Prostate gland (tissue), 2 donors: Measurements from ENCODE around the gene RANBP6.

Experiments
- POLR2A ChIP-seq: fragments of 450-650 bp; IDR thresholded peaks from one replicate; pipeline ENCODE4 v1.6.1; 2016; ENCODE audit warnings: antibody characterized with exemption, mild to moderate bottlenecking
- TF ChIP-seq, protein P1 (sequence below), 4 experiments: fragments of 200-600 bp in 2 of 4; fragments of 450-650 bp in 2 of 4; sonication (generic) in 2 of 4; IDR thresholded peaks; 1 replicate in 3 of 4; 2 replicates in 1 of 4; pipeline ENCODE4 v1.5.1; 2016 to 2019; ENCODE audit warnings: antibody characterized with exemption in 4 of 4, mild to moderate bottlenecking in 2 of 4, moderate library complexity in 2 of 4

DNA sequence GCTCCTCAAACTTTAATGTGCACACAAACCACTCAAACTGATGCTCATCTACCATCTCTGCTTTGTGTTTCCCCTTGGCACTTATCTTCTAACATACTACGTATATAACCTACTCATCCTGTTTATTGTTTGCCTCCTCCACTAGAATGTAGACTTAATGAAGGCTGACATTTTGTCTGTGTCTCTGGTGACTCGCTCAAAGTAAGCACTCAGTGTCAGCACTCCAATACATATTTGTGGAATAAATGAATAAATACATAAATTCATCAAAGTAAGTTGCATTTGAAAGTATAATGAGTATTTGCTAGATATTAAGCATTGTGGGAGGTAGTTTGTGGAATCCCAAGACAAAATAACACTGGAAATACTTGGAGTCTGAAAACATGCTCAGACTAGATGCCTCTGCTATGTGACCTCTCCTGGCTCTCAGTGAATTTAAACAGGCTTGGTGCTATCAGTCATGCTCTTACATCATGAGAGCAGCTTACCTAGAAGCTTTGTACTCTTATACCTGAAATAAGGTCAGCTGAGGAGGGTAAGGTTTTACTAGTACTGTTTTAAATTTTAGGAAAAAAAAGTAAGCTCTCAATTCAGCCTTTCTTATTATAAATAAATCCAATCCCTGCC lies 37.0 kb upstream of the RANBP6 start:
- TF ChIP-seq, protein P1, sequence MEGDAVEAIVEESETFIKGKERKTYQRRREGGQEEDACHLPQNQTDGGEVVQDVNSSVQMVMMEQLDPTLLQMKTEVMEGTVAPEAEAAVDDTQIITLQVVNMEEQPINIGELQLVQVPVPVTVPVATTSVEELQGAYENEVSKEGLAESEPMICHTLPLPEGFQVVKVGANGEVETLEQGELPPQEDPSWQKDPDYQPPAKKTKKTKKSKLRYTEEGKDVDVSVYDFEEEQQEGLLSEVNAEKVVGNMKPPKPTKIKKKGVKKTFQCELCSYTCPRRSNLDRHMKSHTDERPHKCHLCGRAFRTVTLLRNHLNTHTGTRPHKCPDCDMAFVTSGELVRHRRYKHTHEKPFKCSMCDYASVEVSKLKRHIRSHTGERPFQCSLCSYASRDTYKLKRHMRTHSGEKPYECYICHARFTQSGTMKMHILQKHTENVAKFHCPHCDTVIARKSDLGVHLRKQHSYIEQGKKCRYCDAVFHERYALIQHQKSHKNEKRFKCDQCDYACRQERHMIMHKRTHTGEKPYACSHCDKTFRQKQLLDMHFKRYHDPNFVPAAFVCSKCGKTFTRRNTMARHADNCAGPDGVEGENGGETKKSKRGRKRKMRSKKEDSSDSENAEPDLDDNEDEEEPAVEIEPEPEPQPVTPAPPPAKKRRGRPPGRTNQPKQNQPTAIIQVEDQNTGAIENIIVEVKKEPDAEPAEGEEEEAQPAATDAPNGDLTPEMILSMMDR (IDR thresholded peaks at IDR 0.05): no peak
- no peak for TF ChIP-seq POLR2A
